Heart right ventricle (tissue), 16 donors: ENCODE data around the gene NPB. TPM values are rescaled to one million over a fixed set of nuclear protein-coding genes. Genes with fewer than 3 reads are reported as not detected.

ENCODE experiments used
- ATAC-seq, 8 donors: fragments of 200-7000 bp; cut with Tn5 transposase; one replicate each; pipeline ENCODE4 v1.9.1; 2020; ENCODE audit warnings: mild to moderate bottlenecking in 8 of 8, moderate library complexity in 8 of 8, moderate number of reproducible peaks in 1 of 8
- DNase-seq, 2 donors: peaks; one replicate each; pipeline ENCODE4 v3.0.0-alpha.2; 2020
- H3K27ac ChIP-seq, 10 donors: fragments of 200-600 bp; sonication (generic) in 2 of 10; one replicate each; pipeline versions ENCODE4 v1.5.0 to v1.8.0; 2020 to 2022; ENCODE audit warnings: mild to moderate bottlenecking in 3 of 10
- H3K27me3 ChIP-seq, 7 donors: fragments of 200-600 bp; one replicate each; pipeline ENCODE4 v1.8.0; 2021 to 2022; ENCODE audit warnings: mild to moderate bottlenecking in 2 of 7
- H3K36me3 ChIP-seq, 9 donors: fragments of 200-600 bp; sonication (generic) in 1 of 9; one replicate each; pipeline versions ENCODE4 v1.5.0 to v1.8.0; 2020 to 2022; ENCODE audit warnings: mild to moderate bottlenecking in 2 of 9
- H3K4me1 ChIP-seq, 9 donors: fragments of 200-600 bp; sonication (generic) in 1 of 9; one replicate each; pipeline versions ENCODE4 v1.5.0 to v1.8.0; 2020 to 2022; ENCODE audit warnings: mild to moderate bottlenecking in 4 of 9
- H3K4me3 ChIP-seq, 10 donors: fragments of 200-600 bp; sonication (generic) in 2 of 10; one replicate each; pipeline versions ENCODE4 v1.5.0 to v1.8.0; 2020 to 2022; ENCODE audit warnings: mild to moderate bottlenecking in 7 of 10, moderate library complexity in 2 of 10
- H3K9me3 ChIP-seq, 11 donors: fragments of 200-600 bp in 10 of 11; sonication (generic) in 2 of 11; one replicate each; pipeline versions ENCODE4 v1.5.0 to v1.8.0; 2013 to 2022; ENCODE audit warnings: mild to moderate bottlenecking in 2 of 11, control low read depth in 1 of 11, moderate library complexity in 1 of 11
- CTCF ChIP-seq, 9 donors: fragments of 200-600 bp; sonication (generic) in 2 of 9; IDR thresholded peaks; one replicate each; pipeline versions ENCODE4 v1.5.0 to v1.8.0; 2021 to 2022; ENCODE audit warnings: antibody characterized with exemption in 9 of 9, mild to moderate bottlenecking in 5 of 9, moderate library complexity in 1 of 9
- WGBS, 2 donors: extraction: QIAGEN DNeasy Blood & Tissue Kit; methylation state at CpG; one replicate each; pipeline ENCODE4 v1.1.7; 2013; ENCODE audit warnings: inconsistent platforms in 1 of 2; 5-methylcytosine and 5-hydroxymethylcytosine counted together
- intact Hi-C, 10 donors: fragments of 100-400 bp; cut with DNase I; formaldehyde crosslinking; loops; one replicate each; pipeline versions ENCODE4 v1.11.1 to v1.14.2; 2022
- long read RNA-seq, 3 donors: library from polyadenylated mRNA; unstranded; transcript quantifications; one replicate each; pipeline ENCODE4 v2.0.0, GENCODE V29; 2020 to 2021
- polyA plus RNA-seq, 2 donors: library from polyadenylated mRNA; stranded (reverse); fragments of 200-250 nt; gene quantifications; one replicate each; pipeline ENCODE4 v1.2.3, GENCODE V29; 2013
- total RNA-seq, 10 donors: library from RNA; stranded (reverse); fragmentation: NEBNext Ultra II Directional in 3 of 10; extraction: Animal tissue kit (Norgen Biotek cat#: 25700) in 3 of 10; gene quantifications; one replicate each; pipeline versions ENCODE4 v1.2.1 to v1.2.4, GENCODE V29; 2021 to 2023
- donor health status: Arrhythmogenic right ventricular cardiomyopathy.
- donor health status: ischemic (EF 13 %, LVEDD 7.1; RV severe dilation, severe dysfunction).
- donor health status: healthy with polysubstance abuse.
- donor health status: DM: no; HTN: yes; CAD: no.
- donor health status: DM: no; HTN: no; CAD: no.
- donor health status: ischemic (EF 25% LVEDD 6.9; RV normal size, moderate dysfunction).
- donor health status: ischemic (EF 25% LVEDD 5.7; RV mildly dilated, moderate dysfunction).
- donor health status: healthy.
- donor health status: DM: yes; HTN: yes; CAD: no.
- donor health status: Ischemic cardiomyopathy.
- donor health status: ischemic (EF 35%, LVEDD 5.7; RV mildly dilated, moderate dysfunction).
- donor health status: nonischemic (EF 11% LVEDD 7.7; RV severe dilation, severe dysfunction).
- donor health status: DM: yes; HTN: yes; CAD: no.
- donor health status: PGD.
- donor health status: ischemic (EF 29% LVEDD 5.4; RV normal size, mild dysfunction).
- donor health status: nonischemic (EF 23%, LVEDD 6.1; RV moderate dilation, normal function).

NPB gene
- total RNA-seq (under 1 TPM; 0.13 to 0.83 (median 0.32) TPM), polyA plus RNA-seq (under 1 TPM; 0.49 to 0.73 TPM)
- long read RNA-seq, donor 1, result 0 reads
- long read RNA-seq, donor 2, result 0 reads
- long read RNA-seq, donor 3, result 0 reads

- Histone ChIP-seq H3K4me1 (peaks cover 3 to 16% (median 13%) of the 10 kb centered on the region in 9 donors), H3K36me3 (peaks cover 0 to 69% (median 22%) of the 10 kb centered on the region in 9 donors), H3K27me3 (peaks cover 0 to 26% (median 0%) of the 10 kb centered on the region in 7 donors), H3K9me3 (no peaks in the 10 kb centered on the region), H3K27ac (peak within 1 kb of the TSS in 1 of 10 donors; percentile 15), H3K4me3 (peak within 1 kb of the TSS in 9 of 10 donors; percentile 22 to 50 (median 36))
- 1 to 2% methylated on average over 71 to 79 of the region's 79 CpGs for WGBS, 2 donors
- DNase-seq, result peak in 1 of 2 donors; percentile 5
- intact Hi-C loops, result no loop called here
- peak; percentile 28 to 77 (median 53) for ATAC-seq
- TF ChIP-seq CTCF (IDR thresholded peaks at IDR 0.05), result no peak
Observed at GRCh38 chr17:81902023-81902652, at the start of gene NPB. Gene NPB (plus strand): TSS chr17:81902238. CDS start chr17:81902278, 40 bp downstream.

- ATAC-seq (peak in 3 of 8 donors; percentile 31 to 43 (median 32)), DNase-seq (no peak)
- no peaks in the 10 kb centered on the region for H3K27me3 ChIP-seq
- H3K27ac ChIP-seq, result peak overlapping the region in 4 of 10 donors; percentile 20 to 41 (median 33)
- no peaks in the 10 kb centered on the region for H3K9me3 ChIP-seq
- no peak for TF ChIP-seq CTCF (IDR thresholded peaks at IDR 0.05)
- intact Hi-C loops, result no loop called here
- no peak overlapping the region for H3K4me3 ChIP-seq
- 72% methylated on average over 29 of the region's 29 CpGs for WGBS, 2 donors
- H3K4me1 ChIP-seq, result peaks cover 10 to 46% (median 31%) of the 10 kb centered on the region in 9 donors
- H3K36me3 ChIP-seq, result peaks cover 4 to 89% (median 64%) of the 10 kb centered on the region in 9 donors
Observed at GRCh38 chr17:81854974-81855774, 46.9 kb upstream of the NPB start.

GRCh38 chr17:81858170-81858966, 43.7 kb upstream of the NPB start:
- DNase-seq (no peak), ATAC-seq (no peak)
- Histone ChIP-seq H3K36me3 (peaks cover 4 to 66% (median 41%) of the 10 kb centered on the region in 9 donors), H3K27ac (peak overlapping the region in 2 of 10 donors; percentile 96 to 97), H3K4me1 (peaks cover 18 to 71% (median 50%) of the 10 kb centered on the region in 9 donors), H3K9me3 (no peaks in the 10 kb centered on the region), H3K4me3 (peak overlapping the region in 9 of 10 donors; percentile 82 to 100 (median 96)), H3K27me3 (no peaks in the 10 kb centered on the region)
- no peak for TF ChIP-seq CTCF (IDR thresholded peaks at IDR 0.05)
- 84 to 90% methylated on average over 30 of the region's 30 CpGs for WGBS, 2 donors
- intact Hi-C loops, result no loop called here
